ENCODE results near the gene SPINK1.

The SPINK1 gene

DNA sequence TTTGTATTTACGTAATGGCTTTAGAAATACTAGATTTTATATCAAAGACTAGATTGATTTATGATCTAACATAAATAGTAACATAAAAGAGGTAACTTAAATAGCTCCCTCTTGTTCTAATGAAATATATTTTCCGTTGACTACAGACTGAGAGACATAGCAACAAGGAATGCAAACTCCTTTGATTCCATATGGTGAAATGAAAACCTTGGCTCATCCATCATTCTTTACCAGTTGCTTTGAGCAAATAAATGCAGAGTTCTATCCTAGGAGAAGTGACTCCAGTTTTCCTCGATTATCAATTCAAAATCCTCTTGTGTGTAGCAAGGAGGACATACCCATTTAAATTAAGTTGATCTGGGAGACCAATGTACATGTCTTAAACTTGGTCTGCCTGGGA is 31.0 kb downstream of the SPINK1 start:
- H3F3A ChIP-seq (ENCODE audit: control insufficient read depth, insufficient read depth) = peaks cover 8% of the 10 kb centered on the region
- H3K4me2 ChIP-seq (ENCODE audit: low read length) = no peak overlapping the region
- no peaks in the 10 kb centered on the region for H3K9me3 ChIP-seq (ENCODE audit: control insufficient read depth, insufficient read depth, low read length)
- no peaks in the 10 kb centered on the region for H4K20me1 ChIP-seq (ENCODE audit: control insufficient read depth, insufficient read depth, low read depth, low read length)
- H3K4me3 ChIP-seq (ENCODE audit: low read length) = no peak overlapping the region
- H3K27ac ChIP-seq (ENCODE audit: low read depth, low read length) = no peak overlapping the region
- peaks cover 25% of the 10 kb centered on the region for H3K4me1 ChIP-seq (ENCODE audit: control insufficient read depth, low read length)
- TF ChIP-seq CTCF (IDR thresholded peaks at IDR 0.05; ENCODE audit: low read depth, low read length, poor library complexity, severe bottlenecking) = no peak
- no peak for TF ChIP-seq EZH2phosphoT487 (IDR thresholded peaks at IDR 0.05; ENCODE audit: borderline replicate concordance, low read length)
- H3K9me2 ChIP-seq (replicated peaks; ENCODE audit: control insufficient read depth, low read length) = no peaks in the 10 kb centered on the region
- H3K36me3 ChIP-seq (ENCODE audit: control insufficient read depth, low read length) = no peaks in the 10 kb centered on the region
- H3K27me3 ChIP-seq (ENCODE audit: control insufficient read depth, low read length) = no peaks in the 10 kb centered on the region
- H3K79me2 ChIP-seq (ENCODE audit: control insufficient read depth, low read length) = no peaks in the 10 kb centered on the region

GRCh38 chr5:147796556-147797308 is 34.7 kb downstream of the SPINK1 start:
- Histone ChIP-seq H3K9me2 (replicated peaks; ENCODE audit: control insufficient read depth, low read length) (no peaks in the 10 kb centered on the region), H3K36me3 (ENCODE audit: control insufficient read depth, low read length) (no peaks in the 10 kb centered on the region), H3K4me1 (ENCODE audit: control insufficient read depth, low read length) (no peaks in the 10 kb centered on the region; the same call in none of the 2 replicates), H3F3A (ENCODE audit: control insufficient read depth, insufficient read depth) (no peaks in the 10 kb centered on the region), H3K79me2 (ENCODE audit: control insufficient read depth, low read length) (no peaks in the 10 kb centered on the region), H3K4me2 (ENCODE audit: low read length) (no peak overlapping the region), H4K20me1 (ENCODE audit: control insufficient read depth, insufficient read depth, low read depth, low read length) (no peaks in the 10 kb centered on the region), H3K4me3 (ENCODE audit: low read length) (no peak overlapping the region), H3K27me3 (ENCODE audit: control insufficient read depth, low read length) (no peaks in the 10 kb centered on the region), H3K27ac (ENCODE audit: low read depth, low read length) (no peak overlapping the region), H3K9me3 (ENCODE audit: control insufficient read depth, insufficient read depth, low read length) (no peaks in the 10 kb centered on the region)
- no peak for TF ChIP-seq EZH2phosphoT487 (IDR thresholded peaks at IDR 0.05; ENCODE audit: borderline replicate concordance, low read length)
- no peak for TF ChIP-seq CTCF (IDR thresholded peaks at IDR 0.05; ENCODE audit: low read depth, low read length, poor library complexity, severe bottlenecking)

DNA sequence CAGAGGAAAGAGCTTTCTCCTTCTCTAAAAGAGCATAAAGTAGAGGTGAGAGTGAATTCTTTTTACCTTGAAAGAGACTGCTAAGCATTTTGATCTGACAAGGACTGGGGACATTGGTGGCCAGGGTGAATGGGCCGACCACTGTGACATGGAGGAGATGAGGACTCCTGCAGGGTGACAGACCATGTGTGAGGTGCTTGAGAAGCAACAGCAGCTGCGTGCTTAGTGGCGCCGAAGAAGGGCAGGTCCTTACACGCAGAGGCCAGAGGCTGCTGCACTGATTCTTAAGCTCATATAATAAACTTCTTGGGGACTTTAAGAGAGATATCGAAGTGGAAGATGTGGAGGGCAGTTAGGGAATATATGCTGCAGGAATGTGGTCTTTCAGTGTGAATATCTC is 40.3 kb downstream of the SPINK1 start:
- no peaks in the 10 kb centered on the region for H3K79me2 ChIP-seq (ENCODE audit: control insufficient read depth, low read length)
- H3K9me3 ChIP-seq (ENCODE audit: control insufficient read depth, insufficient read depth, low read length) = no peaks in the 10 kb centered on the region
- H3K36me3 ChIP-seq (ENCODE audit: control insufficient read depth, low read length) = no peaks in the 10 kb centered on the region
- H3F3A ChIP-seq (ENCODE audit: control insufficient read depth, insufficient read depth) = no peaks in the 10 kb centered on the region
- H3K4me2 ChIP-seq (ENCODE audit: low read length) = no peak overlapping the region
- H4K20me1 ChIP-seq (ENCODE audit: control insufficient read depth, insufficient read depth, low read depth, low read length) = no peaks in the 10 kb centered on the region
- H3K27me3 ChIP-seq (ENCODE audit: control insufficient read depth, low read length) = no peaks in the 10 kb centered on the region
- H3K4me3 ChIP-seq (ENCODE audit: low read length) = no peak overlapping the region
- H3K9me2 ChIP-seq (replicated peaks; ENCODE audit: control insufficient read depth, low read length) = no peaks in the 10 kb centered on the region
- no peak for TF ChIP-seq EZH2phosphoT487 (IDR thresholded peaks at IDR 0.05; ENCODE audit: borderline replicate concordance, low read length)
- TF ChIP-seq CTCF (IDR thresholded peaks at IDR 0.05; ENCODE audit: low read depth, low read length, poor library complexity, severe bottlenecking) = no peak
- no peak overlapping the region for H3K27ac ChIP-seq (ENCODE audit: low read depth, low read length)
- no peaks in the 10 kb centered on the region; the same call in 1 of the 2 replicates for H3K4me1 ChIP-seq (ENCODE audit: control insufficient read depth, low read length)
